Endothelial cell of umbilical vein (primary cell): Measurements from ENCODE around the gene ATP6V1G1. TPM values are rescaled to one million over a fixed set of nuclear protein-coding genes. Genes with fewer than 3 reads are reported as not detected.

Experiments
- BruUV-seq: library from RNA; stranded (reverse); fragments of 400-500 nt; replicated peaks from 2 replicates; lab custom pipeline; 2021; lab: Mats Ljungman, UMichigan
- CTCF ChIA-PET: fragments of 300-600, 350-600 bp; sonication (Branson Sonifier 250); formaldehyde crosslinking; loops from one replicate; lab custom pipeline; 2021; ENCODE audit warnings: antibody characterized with exemption, inconsistent platforms; lab: Charles Lee
- POLR2A ChIA-PET: fragments of 300-600, 350-600 bp; sonication (Branson Sonifier 250); formaldehyde crosslinking; loops from one replicate; lab custom pipeline; 2021; ENCODE audit warnings: antibody characterized with exemption, inconsistent platforms; lab: Charles Lee
- DNase-seq: peaks from one replicate; pipeline ENCODE4 v3.0.0-alpha.2; 2011; ENCODE audit warnings: low read depth, low spot score
- FAIRE-seq: peaks from 2 replicates; lab custom pipeline; 2011; peaks lifted over from hg19 to GRCh38; lab: Jason Lieb, UNC
- H2AFZ ChIP-seq: 2 replicates; pipeline ENCODE4 v1.6.0; 2012; ENCODE audit warnings: low read depth, low read length, control low read depth, inconsistent platforms
- H3K27ac ChIP-seq: 2 replicates; pipeline ENCODE4 v1.5.1; 2011; ENCODE audit warnings: low read depth, mild to moderate bottlenecking, control low read depth, low read length, moderate library complexity; ENCODE audit not compliant: insufficient read depth
- H3K27me3 ChIP-seq, 2 experiments: 2 replicates each; pipeline versions ENCODE4 v1.6.0 to v1.6.1; 2011; ENCODE audit warnings: low read length in 2 of 2, mixed read lengths in 1 of 2; ENCODE audit not compliant: control insufficient read depth in 2 of 2, insufficient read depth in 2 of 2
- H3K36me3 ChIP-seq, 2 experiments: 2 replicates in 1 of 2; 3 replicates in 1 of 2; pipeline ENCODE4 v1.5.1; 2011; ENCODE audit warnings: low read length in 2 of 2, mild to moderate bottlenecking in 1 of 2, moderate library complexity in 1 of 2; ENCODE audit not compliant: control insufficient read depth in 2 of 2, insufficient read depth in 2 of 2; ENCODE audit errors: extremely low read depth in 1 of 2
- H3K4me1 ChIP-seq: 3 replicates; pipeline ENCODE4 v1.5.1; 2011; ENCODE audit warnings: mild to moderate bottlenecking, low read length; ENCODE audit not compliant: control insufficient read depth, insufficient read depth; ENCODE audit errors: extremely low read depth
- H3K4me2 ChIP-seq: 2 replicates; pipeline ENCODE4 v1.6.1; 2011; ENCODE audit warnings: low read length, control low read depth, mixed read lengths; ENCODE audit not compliant: insufficient read depth
- H3K4me3 ChIP-seq, 3 experiments: fragments of 200-600 bp in 1 of 3; sonication (generic), shearing (Covaris generic) in 1 of 3; replicated peaks in 1 of 3; 2 replicates each; pipeline ENCODE4 v1.5.1; 2011 to 2016; ENCODE audit warnings: control low read depth in 3 of 3, low read length in 3 of 3, mild to moderate bottlenecking in 2 of 3, inconsistent platforms in 1 of 3, low read depth in 1 of 3, moderate library complexity in 1 of 3; ENCODE audit not compliant: insufficient read depth in 1 of 3
- H3K79me2 ChIP-seq: 2 replicates; pipeline ENCODE4 v1.6.0; 2012; ENCODE audit warnings: low read length, inconsistent platforms; ENCODE audit not compliant: control insufficient read depth, insufficient read depth
- H3K9ac ChIP-seq: replicated peaks from 2 replicates; pipeline ENCODE3; 2011; ENCODE audit warnings: low read length, control low read depth; ENCODE audit not compliant: insufficient read depth; ENCODE audit errors: extremely low read depth
- H3K9me1 ChIP-seq: replicated peaks from 3 replicates; pipeline ENCODE4 v1.6.0; 2011; ENCODE audit warnings: mild to moderate bottlenecking, low read length; ENCODE audit not compliant: control insufficient read depth, insufficient read depth; ENCODE audit errors: extremely low read depth
- H3K9me3 ChIP-seq: replicated peaks from 2 replicates; pipeline ENCODE4 v1.5.1; 2012; ENCODE audit warnings: low read length, inconsistent platforms; ENCODE audit not compliant: control insufficient read depth, insufficient read depth
- H4K20me1 ChIP-seq: replicated peaks from 2 replicates; pipeline ENCODE3; 2011; ENCODE audit warnings: mild to moderate bottlenecking, low read length; ENCODE audit not compliant: control insufficient read depth, insufficient read depth; ENCODE audit errors: extremely low read depth
- EZH2 ChIP-seq: IDR thresholded peaks from 2 replicates; pipeline ENCODE4 v1.6.1; 2012; ENCODE audit warnings: borderline replicate concordance, low read depth, mild to moderate bottlenecking, moderate library complexity, low read length, inconsistent platforms; ENCODE audit not compliant: severe bottlenecking
- FOS ChIP-seq: IDR thresholded peaks from 2 replicates; pipeline ENCODE4 v1.6.1; 2011; ENCODE audit warnings: mild to moderate bottlenecking, low read length, moderate library complexity, borderline replicate concordance; ENCODE audit not compliant: insufficient read depth
- GATA2 ChIP-seq: IDR thresholded peaks from 2 replicates; pipeline ENCODE4 v1.7.0; 2011; ENCODE audit warnings: low read depth, mild to moderate bottlenecking, moderate library complexity, mixed read lengths, low read length; ENCODE audit not compliant: insufficient read length, insufficient read depth
- JUN ChIP-seq: IDR thresholded peaks from 2 replicates; pipeline ENCODE4 v1.6.1; 2011; ENCODE audit warnings: borderline replicate concordance, low read depth; ENCODE audit not compliant: insufficient read length, insufficient read depth
- MYC ChIP-seq: IDR thresholded peaks from one replicate; pipeline ENCODE4 v1.6.1; 2011; ENCODE audit warnings: mild to moderate bottlenecking, low read depth, low read length
- POLR2A ChIP-seq: IDR thresholded peaks from 2 replicates; pipeline ENCODE4 v1.6.1; 2012; ENCODE audit warnings: low read depth, mild to moderate bottlenecking, control low read depth, low read length
- POLR2AphosphoS5 ChIP-seq: IDR thresholded peaks from 2 replicates; pipeline ENCODE4 v1.6.1; 2012; ENCODE audit warnings: low read depth, mild to moderate bottlenecking, control low read depth, low read length, moderate library complexity; ENCODE audit not compliant: insufficient read depth
- dilution Hi-C: fragments of 300-500 bp; cut with MboI; formaldehyde crosslinking; loops from one replicate; pipeline ENCODE4 v1.15.0; 2019; ENCODE audit warnings: low sequenced_read_pairs; ENCODE audit not compliant: extremely low pct_ligation_motif_present
- intact Hi-C: fragments of 100-400 bp; cut with micrococcal nuclease; formaldehyde crosslinking; loops from one replicate; pipeline ENCODE4 v1.10.0; 2022
- polyA plus RNA-seq, 4 experiments: library from polyadenylated mRNA; depleted of rRNA in 3 of 4; stranded (reverse) in 3 of 4; unstranded in 1 of 4; fragments of >200 nt; gene quantifications; 2 replicates each; pipeline versions ENCODE4 v1.2.1 to v1.2.3, GENCODE V29; 2011 to 2012; ENCODE audit warnings: missing spikeins in 1 of 4
- total RNA-seq: library from RNA; stranded (reverse); gene quantifications from 2 replicates; pipeline ENCODE4 v1.2.3, GENCODE V29; 2021
- TF ChIP-seq, protein P1 (sequence below), 2 donors: IDR thresholded peaks; 1 replicate in 1 of 2; 2 replicates in 1 of 2; pipeline ENCODE4 v1.5.1; 2011; ENCODE audit warnings: low read length in 2 of 2, mild to moderate bottlenecking in 2 of 2, moderate library complexity in 2 of 2, control low read depth in 1 of 2, inconsistent platforms in 1 of 2, low read depth in 1 of 2; ENCODE audit not compliant: insufficient read depth in 1 of 2; ENCODE audit errors: extremely low read depth in 1 of 2
- TF ChIP-seq, protein P2 (sequence below): IDR thresholded peaks from 2 replicates; pipeline ENCODE4 v1.6.1; 2011; ENCODE audit not compliant: insufficient read depth, insufficient read length

ATP6V1G1 gene
- total and polyA plus RNA-seq, 2 donors (not counting 3 experiments of a cell fraction or from before 2014, with no cell fraction given), result 78.9 to 96.9 TPM

DNA sequence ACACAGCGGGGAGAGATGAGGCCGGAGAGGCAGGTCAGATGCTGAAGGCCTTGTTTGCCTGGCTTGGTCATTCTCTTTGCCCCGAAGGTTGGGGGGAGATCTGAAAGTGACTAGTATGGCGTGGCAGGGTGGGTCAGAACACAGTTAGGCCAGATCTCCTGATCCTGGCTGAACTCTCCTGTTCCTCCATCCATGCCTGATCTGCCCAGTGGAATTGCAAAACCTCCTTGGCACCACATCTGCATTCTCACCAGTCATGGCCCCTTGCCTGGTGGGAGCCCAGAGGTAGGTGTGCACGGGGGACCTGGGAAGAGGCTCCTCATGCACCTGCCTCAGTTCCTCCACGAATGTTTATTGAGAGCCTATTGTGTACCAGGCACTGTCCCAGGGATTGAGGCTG is 46.8 kb downstream of the ATP6V1G1 start:
- dilution Hi-C loops (no loop called here), intact Hi-C loops (no loop called here)
- no peak overlapping the region for H3K4me3 ChIP-seq
- no peak overlapping the region for H3K9ac ChIP-seq
- H3K27me3 ChIP-seq, result no peaks in the 10 kb centered on the region
- no peaks in the 10 kb centered on the region for H3K79me2 ChIP-seq
- BruUV-seq, result no TSS peak
- H3K4me2 ChIP-seq, result no peak overlapping the region
- no peak for DNase-seq
- ChIA-PET POLR2A (no interaction called here), CTCF (interaction anchor here (1.4 kb wide), 1 partner anchor 229 kb away, joined by 4 read pairs; no protein-coding TSS in a partner anchor)
- H3K9me3 ChIP-seq, result no peaks in the 10 kb centered on the region
- H3K36me3 ChIP-seq, result peaks cover 0 to 7% of the 10 kb centered on the region in 2 experiments
- FAIRE-seq, result no peak
- no peaks in the 10 kb centered on the region for H3K9me1 ChIP-seq
- no peaks in the 10 kb centered on the region for H3K4me1 ChIP-seq
- no peak overlapping the region for H3K27ac ChIP-seq
- no peaks in the 10 kb centered on the region for H4K20me1 ChIP-seq
- H2AFZ ChIP-seq, result no peak overlapping the region
- no peak for TF ChIP-seq EZH2
- no peak for TF ChIP-seq GATA2
- TF ChIP-seq POLR2A, result no peak
- TF ChIP-seq, protein P1, sequence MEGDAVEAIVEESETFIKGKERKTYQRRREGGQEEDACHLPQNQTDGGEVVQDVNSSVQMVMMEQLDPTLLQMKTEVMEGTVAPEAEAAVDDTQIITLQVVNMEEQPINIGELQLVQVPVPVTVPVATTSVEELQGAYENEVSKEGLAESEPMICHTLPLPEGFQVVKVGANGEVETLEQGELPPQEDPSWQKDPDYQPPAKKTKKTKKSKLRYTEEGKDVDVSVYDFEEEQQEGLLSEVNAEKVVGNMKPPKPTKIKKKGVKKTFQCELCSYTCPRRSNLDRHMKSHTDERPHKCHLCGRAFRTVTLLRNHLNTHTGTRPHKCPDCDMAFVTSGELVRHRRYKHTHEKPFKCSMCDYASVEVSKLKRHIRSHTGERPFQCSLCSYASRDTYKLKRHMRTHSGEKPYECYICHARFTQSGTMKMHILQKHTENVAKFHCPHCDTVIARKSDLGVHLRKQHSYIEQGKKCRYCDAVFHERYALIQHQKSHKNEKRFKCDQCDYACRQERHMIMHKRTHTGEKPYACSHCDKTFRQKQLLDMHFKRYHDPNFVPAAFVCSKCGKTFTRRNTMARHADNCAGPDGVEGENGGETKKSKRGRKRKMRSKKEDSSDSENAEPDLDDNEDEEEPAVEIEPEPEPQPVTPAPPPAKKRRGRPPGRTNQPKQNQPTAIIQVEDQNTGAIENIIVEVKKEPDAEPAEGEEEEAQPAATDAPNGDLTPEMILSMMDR (IDR thresholded peaks at IDR 0.05; ENCODE audit: extremely low read depth in 1 of 2, insufficient read depth in 1 of 2, low read depth in 1 of 2, low read length in 2 of 2), result no peak
- no peak for TF ChIP-seq POLR2AphosphoS5
- TF ChIP-seq MYC, result no peak
- TF ChIP-seq JUN, result no peak
- TF ChIP-seq FOS, result no peak
- TF ChIP-seq, protein P2, sequence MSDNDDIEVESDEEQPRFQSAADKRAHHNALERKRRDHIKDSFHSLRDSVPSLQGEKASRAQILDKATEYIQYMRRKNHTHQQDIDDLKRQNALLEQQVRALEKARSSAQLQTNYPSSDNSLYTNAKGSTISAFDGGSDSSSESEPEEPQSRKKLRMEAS, result no peak
